BE2C (cell line): ENCODE results near the gene GPR39.

Experiments used
- DNase-seq: peaks from one replicate; pipeline ENCODE4 v3.0.0-alpha.2; 2020
- H3K27me3 ChIP-seq: fragments of 250-450 bp; sonication (Bioruptor Pico); 2 replicates; pipeline ENCODE4 v1.5.1; 2020; ENCODE audit warnings: mild to moderate bottlenecking
- H3K36me3 ChIP-seq: fragments of 250-450 bp; sonication (Bioruptor Pico); 2 replicates; pipeline ENCODE4 v1.5.1; 2020; ENCODE audit warnings: mild to moderate bottlenecking
- H3K4me1 ChIP-seq: fragments of 250-450 bp; sonication (Bioruptor Pico); 2 replicates; pipeline ENCODE4 v1.5.1; 2020
- H3K4me3 ChIP-seq: 2 replicates; pipeline ENCODE4 v1.5.1; 2011; ENCODE audit warnings: low read depth, low read length
- H3K9me3 ChIP-seq: fragments of 250-450 bp; sonication (Bioruptor Pico); 2 replicates; pipeline ENCODE4 v1.5.1; 2020
- TF ChIP-seq, protein P1 (sequence below): IDR thresholded peaks from 2 replicates; pipeline ENCODE4 v1.5.1; 2012; ENCODE audit warnings: mild to moderate bottlenecking, low read depth, low read length

GPR39 gene

GRCh38 chr2:132430895-132431294 lies 14.3 kb downstream of the GPR39 start:
- H3K4me1 ChIP-seq, result no peaks in the 10 kb centered on the region
- no peak for DNase-seq
- H3K27me3 ChIP-seq, result no peaks in the 10 kb centered on the region
- no peak overlapping the region for H3K4me3 ChIP-seq
- H3K9me3 ChIP-seq, result no peaks in the 10 kb centered on the region
- no peaks in the 10 kb centered on the region for H3K36me3 ChIP-seq
- TF ChIP-seq, protein P1, sequence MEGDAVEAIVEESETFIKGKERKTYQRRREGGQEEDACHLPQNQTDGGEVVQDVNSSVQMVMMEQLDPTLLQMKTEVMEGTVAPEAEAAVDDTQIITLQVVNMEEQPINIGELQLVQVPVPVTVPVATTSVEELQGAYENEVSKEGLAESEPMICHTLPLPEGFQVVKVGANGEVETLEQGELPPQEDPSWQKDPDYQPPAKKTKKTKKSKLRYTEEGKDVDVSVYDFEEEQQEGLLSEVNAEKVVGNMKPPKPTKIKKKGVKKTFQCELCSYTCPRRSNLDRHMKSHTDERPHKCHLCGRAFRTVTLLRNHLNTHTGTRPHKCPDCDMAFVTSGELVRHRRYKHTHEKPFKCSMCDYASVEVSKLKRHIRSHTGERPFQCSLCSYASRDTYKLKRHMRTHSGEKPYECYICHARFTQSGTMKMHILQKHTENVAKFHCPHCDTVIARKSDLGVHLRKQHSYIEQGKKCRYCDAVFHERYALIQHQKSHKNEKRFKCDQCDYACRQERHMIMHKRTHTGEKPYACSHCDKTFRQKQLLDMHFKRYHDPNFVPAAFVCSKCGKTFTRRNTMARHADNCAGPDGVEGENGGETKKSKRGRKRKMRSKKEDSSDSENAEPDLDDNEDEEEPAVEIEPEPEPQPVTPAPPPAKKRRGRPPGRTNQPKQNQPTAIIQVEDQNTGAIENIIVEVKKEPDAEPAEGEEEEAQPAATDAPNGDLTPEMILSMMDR, result no peak

- TF ChIP-seq, protein P1, result no peak
- H3K4me3 ChIP-seq, result no peak overlapping the region
- no peaks in the 10 kb centered on the region for H3K27me3 ChIP-seq
- no peaks in the 10 kb centered on the region for H3K9me3 ChIP-seq
- H3K36me3 ChIP-seq, result no peaks in the 10 kb centered on the region
- DNase-seq, result no peak
- no peaks in the 10 kb centered on the region for H3K4me1 ChIP-seq
Observed at GRCh38 chr2:132437852-132438669, 21.5 kb downstream of the GPR39 start.

DNA sequence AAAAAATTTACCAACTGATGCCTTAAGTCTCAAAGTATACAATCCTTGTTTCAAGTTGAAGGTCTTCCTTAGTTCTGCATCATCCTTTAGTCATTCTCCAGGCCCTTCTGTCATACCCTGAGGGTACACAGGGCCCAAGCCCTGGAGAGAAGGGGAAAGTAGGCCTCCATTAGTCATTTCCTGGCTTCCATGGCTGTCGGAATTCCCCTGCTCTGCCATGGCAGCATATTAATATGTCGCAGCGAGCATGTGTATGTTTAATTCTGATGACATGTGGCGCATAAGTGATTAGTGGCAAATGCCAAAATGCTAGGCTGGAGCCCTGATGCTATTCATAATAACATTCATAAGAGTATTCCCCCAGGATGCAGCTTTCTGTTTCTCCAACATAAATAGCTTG lies 22.1 kb downstream of the GPR39 start:
- H3K9me3 ChIP-seq, result no peaks in the 10 kb centered on the region
- no peaks in the 10 kb centered on the region for H3K4me1 ChIP-seq
- no peaks in the 10 kb centered on the region for H3K36me3 ChIP-seq
- H3K27me3 ChIP-seq, result no peaks in the 10 kb centered on the region
- no peak for DNase-seq
- TF ChIP-seq, protein P1, result no peak
- H3K4me3 ChIP-seq, result no peak overlapping the region

DNA sequence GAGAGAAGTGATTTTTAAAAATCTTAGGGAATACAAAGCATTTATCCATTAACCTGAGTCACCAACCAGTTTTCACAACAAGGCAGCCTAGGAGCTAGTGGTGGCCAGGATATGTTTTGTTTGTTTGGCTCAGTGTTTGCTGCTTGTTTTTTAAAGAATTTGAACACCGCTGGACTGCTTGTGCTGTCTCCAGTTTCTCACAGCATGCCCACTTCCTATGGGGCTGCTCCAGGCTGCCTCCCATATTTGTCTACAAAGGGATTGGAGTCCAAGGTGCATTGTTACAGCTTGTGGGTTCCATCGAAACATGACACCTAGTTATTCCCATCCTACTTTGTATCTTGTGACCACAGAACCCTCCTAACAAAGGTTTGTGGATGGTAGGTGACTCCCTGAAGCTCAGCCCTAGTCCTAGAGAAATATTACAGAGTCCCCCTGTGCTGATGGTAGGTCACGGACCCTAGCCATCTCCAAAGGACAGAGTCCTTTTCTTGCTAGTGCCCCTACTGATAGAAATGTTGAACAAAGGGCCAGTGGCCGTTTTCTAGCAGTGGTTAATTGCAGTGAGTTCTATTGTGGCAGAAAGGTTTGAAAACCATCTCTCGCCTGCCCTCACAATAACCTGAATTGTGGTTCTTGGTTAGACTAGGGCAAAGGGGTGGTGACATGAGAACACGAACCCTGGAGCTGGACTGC lies 23.2 kb downstream of the GPR39 start:
- DNase-seq, result no peak
- TF ChIP-seq, protein P1, result no peak
- no peaks in the 10 kb centered on the region for H3K36me3 ChIP-seq
- H3K27me3 ChIP-seq, result no peaks in the 10 kb centered on the region
- H3K9me3 ChIP-seq, result no peaks in the 10 kb centered on the region
- no peaks in the 10 kb centered on the region for H3K4me1 ChIP-seq
- H3K4me3 ChIP-seq, result no peak overlapping the region

DNA sequence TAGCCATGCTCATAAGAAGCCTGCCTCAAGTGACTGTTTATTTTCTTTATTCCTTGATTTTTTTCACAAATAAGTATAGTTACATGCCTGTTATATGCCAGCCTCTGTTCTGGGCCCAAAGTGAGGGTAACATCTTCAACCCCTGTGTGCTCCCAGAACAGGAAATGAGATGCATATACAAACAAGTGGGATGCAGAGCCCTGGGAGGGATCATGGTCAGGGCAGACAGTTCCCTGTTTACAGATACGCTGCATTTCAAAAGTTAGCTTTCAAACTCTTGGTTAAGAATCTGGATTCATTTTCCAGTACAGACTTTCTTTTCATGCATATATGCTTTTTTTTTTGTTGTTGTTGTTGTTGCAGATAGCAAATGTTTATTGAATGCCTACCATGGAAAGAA lies 24.4 kb downstream of the GPR39 start:
- DNase-seq, result no peak
- Histone ChIP-seq H3K4me1 (no peaks in the 10 kb centered on the region), H3K27me3 (no peaks in the 10 kb centered on the region), H3K36me3 (no peaks in the 10 kb centered on the region), H3K4me3 (no peak overlapping the region), H3K9me3 (no peaks in the 10 kb centered on the region)
- TF ChIP-seq, protein P1, result no peak

GRCh38 chr2:132442278-132442677 lies 25.7 kb downstream of the GPR39 start:
- Histone ChIP-seq H3K36me3 (no peaks in the 10 kb centered on the region), H3K27me3 (no peaks in the 10 kb centered on the region), H3K4me1 (no peaks in the 10 kb centered on the region), H3K4me3 (no peak overlapping the region), H3K9me3 (no peaks in the 10 kb centered on the region)
- DNase-seq, result no peak
- TF ChIP-seq, protein P1, result no peak
